C4-2B (cell line): ENCODE data around the gene LUZP1.

Experiments used
- H3K27ac ChIP-seq: fragments of 450-650 bp; 2 replicates; pipeline ENCODE4 v1.5.1; 2017
- CTCF ChIP-seq: fragments of 450-650 bp; conservative IDR thresholded peaks from 2 replicates; pipeline ENCODE4 v1.5.1; 2017; ENCODE audit warnings: mild to moderate bottlenecking
- ZFX ChIP-seq: fragments of 450-650 bp; IDR thresholded peaks from 2 replicates; pipeline ENCODE4 v1.6.1; 2017

LUZP1 gene

GRCh38 chr1:23037081-23037740 lies 131.4 kb downstream of the LUZP1 start:
- no peak for TF ChIP-seq CTCF
- TF ChIP-seq ZFX = no peak
- no peak overlapping the region for H3K27ac ChIP-seq

DNA sequence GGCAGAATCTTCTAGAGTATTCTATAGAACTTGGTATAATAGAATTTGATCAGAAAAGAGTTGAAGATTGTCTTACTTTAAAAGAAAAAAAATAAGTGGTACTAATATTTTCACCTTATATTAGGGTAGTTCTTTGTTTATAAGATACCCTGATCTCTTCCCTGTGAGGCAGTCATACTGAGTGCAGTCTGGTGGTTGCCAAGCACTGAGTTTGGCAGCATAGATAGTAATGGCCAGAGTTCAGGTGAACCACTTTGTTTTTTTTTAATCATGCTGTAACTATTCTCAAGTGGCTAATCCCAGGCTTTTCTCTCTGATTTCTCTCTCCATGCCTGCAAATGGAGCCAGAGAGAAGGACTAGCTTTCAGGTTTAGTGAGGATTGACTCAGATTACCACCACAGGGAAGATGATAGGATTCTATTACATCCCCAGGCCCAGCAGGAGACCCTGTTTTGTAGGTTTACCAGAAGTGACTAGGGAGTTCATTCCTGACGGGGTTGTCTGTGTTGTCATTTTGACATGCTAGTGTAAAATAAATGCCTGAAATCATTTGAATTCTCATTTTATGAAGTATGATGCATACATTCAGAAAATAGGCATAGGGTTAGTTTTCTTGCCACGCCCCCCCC lies 132.7 kb downstream of the LUZP1 start:
- H3K27ac ChIP-seq = no peak overlapping the region
- no peak for TF ChIP-seq ZFX
- TF ChIP-seq CTCF = no peak
